ENCODE measurements around the gene ENDOU.

Gene ENDOU

DNA sequence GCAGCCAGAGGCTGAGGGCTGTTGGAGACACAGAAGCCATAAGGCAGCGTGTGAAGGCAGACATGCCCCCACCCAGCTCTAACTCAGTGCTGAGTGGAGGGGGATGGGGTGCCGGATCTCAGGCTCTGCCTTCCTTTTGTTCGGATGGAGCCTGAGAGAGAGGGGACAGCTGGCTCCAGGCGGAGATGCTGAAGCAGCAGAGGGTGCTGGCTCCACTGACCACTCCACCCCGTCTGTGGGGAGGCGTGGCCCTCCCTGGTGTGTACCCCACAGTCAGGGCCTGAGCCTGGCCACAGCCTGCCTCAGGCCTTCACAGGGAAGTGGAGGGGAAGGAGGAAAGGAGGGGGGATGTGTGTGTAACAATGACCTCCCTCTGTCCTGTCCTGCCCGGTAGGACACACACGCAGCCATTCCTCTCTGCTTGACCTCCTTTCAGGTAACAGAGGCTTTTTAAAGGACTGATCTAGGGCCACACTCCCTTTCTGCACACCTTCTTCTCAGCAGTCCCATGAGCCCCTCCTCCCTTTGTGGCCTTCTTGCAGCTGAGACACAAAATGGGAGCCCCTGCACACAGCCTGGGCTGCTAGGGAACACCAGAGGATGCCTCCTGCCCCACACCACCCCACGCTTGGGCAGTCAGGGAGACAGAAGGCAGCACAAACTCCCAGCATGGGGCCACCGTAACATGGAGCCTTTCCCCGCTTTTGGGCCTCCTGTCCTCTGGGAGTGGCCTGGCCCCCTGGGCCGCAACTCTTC, 9.6 kb upstream of the ENDOU start:
- no peak overlapping the region for H3K9ac ChIP-seq
- H2AFZ ChIP-seq = peak overlapping the region; percentile 43
- no peak for TF ChIP-seq CTCF (IDR thresholded peaks at IDR 0.05)
- H3K4me1 ChIP-seq = peaks cover 49% of the 10 kb centered on the region
- peak overlapping the region; percentile 32 for H3K27ac ChIP-seq
- no peaks in the 10 kb centered on the region for H3K27me3 ChIP-seq (ENCODE audit: control insufficient read depth, insufficient read depth, low read length)
- no peak overlapping the region for H3K4me2 ChIP-seq (ENCODE audit: low read length)
- no peak overlapping the region for H3K4me3 ChIP-seq (ENCODE audit: low read depth, low read length)
- no peaks in the 10 kb centered on the region for H3K9me3 ChIP-seq (ENCODE audit: control insufficient read depth, low read length)
- no peaks in the 10 kb centered on the region for H3K79me2 ChIP-seq
- H3K36me3 ChIP-seq (ENCODE audit: control insufficient read depth, insufficient read depth, low read length) = no peaks in the 10 kb centered on the region

DNA sequence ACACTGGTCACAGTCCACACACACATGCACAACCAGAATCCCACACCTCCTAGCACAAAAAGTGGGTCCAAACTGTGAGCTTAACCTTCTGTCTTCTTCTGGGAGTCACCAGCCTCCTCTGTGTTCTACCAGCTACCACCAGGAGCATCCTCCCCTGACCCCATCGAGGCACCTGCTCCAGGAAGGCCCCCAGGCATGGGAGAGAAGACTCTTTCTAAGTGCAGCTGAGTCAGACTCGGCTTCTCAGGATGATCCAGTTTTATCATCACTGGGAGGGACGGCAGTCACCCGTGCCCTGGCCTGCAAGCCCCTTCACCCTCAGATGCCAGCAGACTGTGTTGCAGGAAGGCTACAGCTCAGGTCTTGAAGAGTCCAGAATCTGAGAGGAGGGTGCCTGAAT, 7.9 kb upstream of the ENDOU start:
- Histone ChIP-seq H2AFZ (no peak overlapping the region), H3K4me1 (peaks cover 54% of the 10 kb centered on the region), H3K4me2 (ENCODE audit: low read length) (no peak overlapping the region), H3K9ac (no peak overlapping the region), H3K79me2 (no peaks in the 10 kb centered on the region), H3K4me3 (ENCODE audit: low read depth, low read length) (no peak overlapping the region), H3K9me3 (ENCODE audit: control insufficient read depth, low read length) (no peaks in the 10 kb centered on the region), H3K27ac (no peak overlapping the region), H3K36me3 (ENCODE audit: control insufficient read depth, insufficient read depth, low read length) (no peaks in the 10 kb centered on the region), H3K27me3 (ENCODE audit: control insufficient read depth, insufficient read depth, low read length) (no peaks in the 10 kb centered on the region)
- TF ChIP-seq CTCF (IDR thresholded peaks at IDR 0.05) = no peak

DNA sequence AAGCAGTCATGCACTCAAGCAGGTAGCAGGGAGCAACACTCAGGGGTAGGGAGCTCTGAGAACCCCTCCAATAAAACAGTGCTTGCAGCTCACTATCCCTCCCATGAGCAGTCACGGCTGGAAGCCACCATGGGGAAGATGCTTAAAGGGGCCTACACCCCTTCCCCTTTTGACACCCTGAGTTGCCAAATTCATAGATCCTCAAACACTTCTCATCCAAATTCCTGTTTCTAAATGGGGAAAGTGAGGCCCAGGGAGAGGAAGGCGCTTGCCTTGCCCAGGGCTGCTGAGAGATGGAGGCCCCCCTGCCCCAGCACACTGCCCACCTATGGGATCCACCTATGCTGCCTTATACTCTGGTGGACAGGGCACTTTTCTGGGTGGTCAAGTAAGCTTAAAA, 7.2 kb upstream of the ENDOU start:
- H3K4me3 ChIP-seq (ENCODE audit: low read depth, low read length) = no peak overlapping the region
- TF ChIP-seq CTCF (IDR thresholded peaks at IDR 0.05) = no peak
- no peaks in the 10 kb centered on the region for H3K27me3 ChIP-seq (ENCODE audit: control insufficient read depth, insufficient read depth, low read length)
- H3K4me2 ChIP-seq (ENCODE audit: low read length) = no peak overlapping the region
- no peaks in the 10 kb centered on the region for H3K36me3 ChIP-seq (ENCODE audit: control insufficient read depth, insufficient read depth, low read length)
- no peak overlapping the region for H3K27ac ChIP-seq
- no peak overlapping the region for H3K9ac ChIP-seq
- H3K79me2 ChIP-seq = no peaks in the 10 kb centered on the region
- peaks cover 47% of the 10 kb centered on the region for H3K4me1 ChIP-seq
- H2AFZ ChIP-seq = no peak overlapping the region
- no peaks in the 10 kb centered on the region for H3K9me3 ChIP-seq (ENCODE audit: control insufficient read depth, low read length)

GRCh38 chr12:47731723-47732122, 6.4 kb upstream of the ENDOU start:
- H3K79me2 ChIP-seq = no peaks in the 10 kb centered on the region
- peaks cover 41% of the 10 kb centered on the region for H3K4me1 ChIP-seq
- no peaks in the 10 kb centered on the region for H3K27me3 ChIP-seq (ENCODE audit: control insufficient read depth, insufficient read depth, low read length)
- H3K4me3 ChIP-seq (ENCODE audit: low read depth, low read length) = no peak overlapping the region
- H3K36me3 ChIP-seq (ENCODE audit: control insufficient read depth, insufficient read depth, low read length) = no peaks in the 10 kb centered on the region
- TF ChIP-seq CTCF (IDR thresholded peaks at IDR 0.05) = no peak
- H3K27ac ChIP-seq = no peak overlapping the region
- H2AFZ ChIP-seq = no peak overlapping the region
- no peaks in the 10 kb centered on the region for H3K9me3 ChIP-seq (ENCODE audit: control insufficient read depth, low read length)
- no peak overlapping the region for H3K4me2 ChIP-seq (ENCODE audit: low read length)
- no peak overlapping the region for H3K9ac ChIP-seq

DNA sequence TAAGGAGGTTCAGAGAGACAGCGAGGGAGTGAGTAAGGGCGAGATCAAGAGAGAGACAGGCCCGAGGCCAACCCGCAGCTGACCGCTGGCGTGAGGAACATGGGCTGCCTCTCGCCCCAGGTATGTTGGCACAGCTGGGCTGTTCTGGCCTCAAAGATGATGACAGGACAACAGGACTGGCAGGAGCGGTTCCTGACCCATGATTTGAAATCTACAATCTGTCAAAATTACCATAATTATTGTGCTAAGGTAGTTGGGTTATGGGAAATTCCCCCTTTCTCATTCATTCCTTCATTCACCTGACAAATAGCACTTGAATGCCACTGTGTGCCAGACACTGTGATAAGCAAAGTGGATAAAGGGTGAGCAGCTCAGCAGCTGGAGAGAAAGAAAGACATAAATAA, 5.1 kb upstream of the ENDOU start:
- no peaks in the 10 kb centered on the region for H3K36me3 ChIP-seq (ENCODE audit: control insufficient read depth, insufficient read depth, low read length)
- H3K9ac ChIP-seq = no peak overlapping the region
- peak overlapping the region; percentile 46 for H3K27ac ChIP-seq
- peaks cover 29% of the 10 kb centered on the region for H3K4me1 ChIP-seq
- no peaks in the 10 kb centered on the region for H3K9me3 ChIP-seq (ENCODE audit: control insufficient read depth, low read length)
- TF ChIP-seq CTCF (IDR thresholded peaks at IDR 0.05) = no peak
- H2AFZ ChIP-seq = peak overlapping the region; percentile 56
- no peaks in the 10 kb centered on the region for H3K27me3 ChIP-seq (ENCODE audit: control insufficient read depth, insufficient read depth, low read length)
- no peak overlapping the region for H3K4me3 ChIP-seq (ENCODE audit: low read depth, low read length)
- no peak overlapping the region for H3K4me2 ChIP-seq (ENCODE audit: low read length)
- H3K79me2 ChIP-seq = no peaks in the 10 kb centered on the region
